Endothelial cell of umbilical vein (primary cell): ENCODE results near the gene ADAM19.

Source experiments
- CTCF ChIP-seq, 2 donors: IDR thresholded peaks; 1 replicate in 1 of 2; 2 replicates in 1 of 2; pipeline ENCODE4 v1.5.1; 2011; ENCODE audit warnings: low read length in 2 of 2, mild to moderate bottlenecking in 2 of 2, moderate library complexity in 2 of 2, control low read depth in 1 of 2, inconsistent platforms in 1 of 2, low read depth in 1 of 2; ENCODE audit not compliant: insufficient read depth in 1 of 2; ENCODE audit errors: extremely low read depth in 1 of 2
- MAX ChIP-seq: IDR thresholded peaks from 2 replicates; pipeline ENCODE4 v1.6.1; 2011; ENCODE audit not compliant: insufficient read depth, insufficient read length
- MYC ChIP-seq: IDR thresholded peaks from one replicate; pipeline ENCODE4 v1.6.1; 2011; ENCODE audit warnings: mild to moderate bottlenecking, low read depth, low read length
- POLR2A ChIP-seq: IDR thresholded peaks from 2 replicates; pipeline ENCODE4 v1.6.1; 2012; ENCODE audit warnings: low read depth, mild to moderate bottlenecking, control low read depth, low read length
- POLR2AphosphoS5 ChIP-seq: IDR thresholded peaks from 2 replicates; pipeline ENCODE4 v1.6.1; 2012; ENCODE audit warnings: low read depth, mild to moderate bottlenecking, control low read depth, low read length, moderate library complexity; ENCODE audit not compliant: insufficient read depth

- TF ChIP-seq CTCF (IDR thresholded peaks at IDR 0.05; ENCODE audit: extremely low read depth in 1 of 2, insufficient read depth in 1 of 2, low read depth in 1 of 2, low read length in 2 of 2) (no peak), POLR2A (peak; percentile 48), POLR2AphosphoS5 (peak; percentile 60), MAX (no peak), MYC (no peak)
These were observed 17.0 kb upstream of the ADAM19 start for GRCh38 chr5:157592594-157592993.
